Measurements from ENCODE around the gene IL1RAPL1. TPM values are rescaled to one million over a fixed set of nuclear protein-coding genes. Genes with fewer than 3 reads are reported as not detected.

The IL1RAPL1 gene
- total RNA-seq, 1 experiment from 2014 or later, result 15.5 TPM

- DNase-seq (ENCODE audit: low spot score), result no peak
Observed at GRCh38 chrX:29870608-29871007, 1283.4 kb downstream of the IL1RAPL1 start.

DNA sequence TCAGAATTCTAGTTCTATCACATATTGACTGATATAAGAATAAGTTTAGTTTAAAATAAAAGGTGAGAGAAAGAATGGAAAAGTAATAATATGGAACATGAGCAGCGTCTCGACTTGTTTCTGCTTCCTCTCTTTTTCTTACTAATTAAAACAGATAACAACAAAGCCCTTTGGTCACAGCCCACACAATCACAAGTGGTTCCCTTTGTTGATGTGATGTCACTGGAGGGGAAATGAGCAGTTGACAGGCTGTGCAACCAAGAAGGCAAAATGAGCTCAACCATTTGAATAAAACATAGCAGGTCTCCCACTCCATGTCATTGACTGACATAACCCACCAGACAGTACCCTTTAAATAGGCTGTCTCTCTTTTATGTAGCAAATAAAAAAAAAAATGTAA is 1285.6 kb downstream of the IL1RAPL1 start:
- no peak for DNase-seq (ENCODE audit: low spot score)

- DNase-seq (ENCODE audit: low spot score), result no peak
Observed at GRCh38 chrX:29876733-29877132, 1289.5 kb downstream of the IL1RAPL1 start.

DNA sequence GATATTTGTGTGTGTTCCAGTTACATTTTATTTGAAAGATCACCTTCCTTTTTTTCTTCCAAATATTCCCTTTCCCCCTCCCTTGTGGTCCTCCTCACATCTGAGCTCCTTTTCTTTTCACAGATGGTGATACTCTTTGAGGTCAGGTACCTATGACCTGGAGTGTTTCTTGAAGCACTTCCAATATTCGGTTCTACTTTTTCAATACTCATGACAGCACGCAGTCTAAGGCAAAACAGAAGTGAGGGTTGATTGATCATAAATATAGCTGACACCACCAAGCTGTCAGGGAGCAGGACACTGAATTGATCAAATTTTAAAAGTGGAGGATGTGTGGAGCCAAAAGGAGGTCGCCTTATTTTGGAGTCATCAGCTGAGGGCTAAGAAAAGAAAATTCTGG is 1293.7 kb downstream of the IL1RAPL1 start:
- DNase-seq (ENCODE audit: low spot score), result no peak

- no peak for DNase-seq (ENCODE audit: low spot score)
Observed at GRCh38 chrX:29890004-29890403, 1302.8 kb downstream of the IL1RAPL1 start.

DNA sequence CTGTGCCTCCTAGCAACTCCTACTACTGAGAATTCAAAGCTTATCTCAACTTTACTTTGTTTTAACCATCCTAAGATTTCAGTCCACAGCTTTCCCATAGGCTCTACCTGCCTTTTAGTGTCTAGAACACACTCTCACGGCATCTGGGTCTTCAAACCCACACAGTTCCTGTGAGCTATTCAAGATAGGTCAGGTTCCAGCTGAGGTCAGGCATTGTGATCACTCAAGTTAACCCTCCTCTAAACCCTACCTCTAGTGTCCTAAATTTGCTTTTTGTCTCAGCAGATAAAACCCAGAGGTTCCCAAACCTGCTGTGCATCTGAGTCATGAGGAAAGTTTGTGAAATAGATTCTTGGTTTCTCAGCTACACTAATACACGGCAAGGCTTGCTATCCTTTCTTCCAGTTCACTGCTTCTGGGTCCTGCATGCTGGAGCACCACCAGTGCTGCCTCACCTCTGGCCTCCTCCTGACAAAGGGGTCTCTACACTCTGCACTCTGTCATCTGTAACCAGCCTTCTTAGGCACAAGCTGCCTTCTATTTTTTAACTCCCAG is 1303.5 kb downstream of the IL1RAPL1 start:
- no peak for DNase-seq (ENCODE audit: low spot score)

DNA sequence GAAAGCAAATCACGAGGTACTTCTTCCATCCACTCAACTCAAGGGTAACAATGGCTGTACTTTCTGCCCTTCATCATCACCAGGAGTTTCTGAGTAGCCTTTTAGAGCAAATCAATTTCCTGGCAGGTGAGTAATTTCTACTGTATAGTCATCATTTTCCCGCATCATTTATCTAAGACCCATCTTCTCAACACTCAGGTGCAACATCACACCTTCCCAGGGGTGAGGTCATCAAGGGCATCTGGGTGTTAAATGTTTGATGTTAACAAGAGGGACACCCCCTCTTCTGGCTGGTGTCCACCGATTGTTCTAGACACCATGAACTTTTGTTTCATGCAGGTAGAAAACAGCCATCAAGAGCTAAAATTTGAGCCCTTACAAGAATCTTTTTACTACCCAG is 1314.8 kb downstream of the IL1RAPL1 start:
- DNase-seq (ENCODE audit: low spot score), result no peak

- DNase-seq (ENCODE audit: low spot score), result no peak
Observed at GRCh38 chrX:29903360-29903759, 1316.1 kb downstream of the IL1RAPL1 start.

- DNase-seq (ENCODE audit: low spot score), result no peak
Observed at GRCh38 chrX:29911673-29912072, 1324.4 kb downstream of the IL1RAPL1 start.

DNA sequence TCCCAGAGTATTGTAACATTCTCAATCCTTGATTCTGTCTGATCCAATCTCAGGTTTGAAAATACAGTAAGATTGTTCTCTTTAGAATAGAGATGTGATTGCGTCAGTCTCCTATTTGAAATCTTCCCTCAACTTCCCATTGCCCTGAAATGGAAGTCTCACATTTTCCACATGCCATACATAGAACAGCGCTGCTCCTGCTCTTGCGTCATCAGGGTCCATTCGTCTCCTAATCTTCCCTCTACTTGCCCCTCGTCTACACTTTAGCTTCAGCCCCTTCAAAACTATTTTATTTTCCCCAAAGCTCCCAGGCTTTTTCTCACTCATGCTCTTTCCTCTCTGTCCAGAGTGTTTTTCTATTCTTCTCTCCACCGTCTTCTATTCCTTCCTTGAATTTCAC is 1326.4 kb downstream of the IL1RAPL1 start:
- no peak for DNase-seq (ENCODE audit: low spot score)

- DNase-seq (ENCODE audit: low spot score), result no peak
Observed at GRCh38 chrX:29922607-29923006, 1335.4 kb downstream of the IL1RAPL1 start.

DNA sequence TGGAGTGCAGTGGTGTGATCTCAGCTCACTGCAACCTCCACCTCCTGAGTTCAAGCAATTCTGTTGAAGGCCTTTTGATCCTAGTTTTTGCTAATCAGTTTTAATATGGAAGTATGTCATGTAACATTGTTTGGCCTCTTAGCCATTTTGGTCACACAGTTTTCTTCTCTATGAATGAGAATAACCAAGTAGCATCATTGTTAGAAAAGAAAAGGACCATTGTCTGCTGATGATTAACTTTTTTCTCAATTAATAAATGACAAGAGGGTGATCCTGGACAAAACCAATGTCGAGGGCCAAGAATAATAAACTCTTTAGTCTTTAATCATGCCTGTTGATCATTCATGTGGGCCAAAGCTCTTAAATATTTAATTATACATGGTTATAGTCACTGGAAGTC is 1338.8 kb downstream of the IL1RAPL1 start:
- no peak for DNase-seq (ENCODE audit: low spot score)

DNA sequence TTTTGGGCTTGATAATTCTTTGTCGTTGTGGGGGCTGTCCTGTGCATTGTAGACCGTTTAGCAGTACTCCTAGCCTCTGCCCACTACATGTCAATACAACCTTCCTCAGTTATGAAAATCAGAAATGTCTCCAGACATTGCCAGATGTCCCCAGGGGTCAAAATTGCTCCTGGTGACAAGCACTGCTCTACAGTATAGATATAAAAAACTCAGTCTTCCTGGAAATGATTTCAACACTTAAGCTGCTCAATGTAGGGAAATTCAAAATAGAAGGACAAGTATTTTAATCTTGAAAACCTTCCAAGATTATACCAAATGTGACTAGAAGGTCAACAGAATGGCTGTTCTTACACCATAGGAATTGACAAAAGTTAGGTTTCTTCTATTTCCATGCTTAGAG is 1339.4 kb downstream of the IL1RAPL1 start:
- no peak for DNase-seq (ENCODE audit: low spot score)

- DNase-seq (ENCODE audit: low spot score), result no peak
Observed at GRCh38 chrX:29935455-29935854, 1348.2 kb downstream of the IL1RAPL1 start.

DNA sequence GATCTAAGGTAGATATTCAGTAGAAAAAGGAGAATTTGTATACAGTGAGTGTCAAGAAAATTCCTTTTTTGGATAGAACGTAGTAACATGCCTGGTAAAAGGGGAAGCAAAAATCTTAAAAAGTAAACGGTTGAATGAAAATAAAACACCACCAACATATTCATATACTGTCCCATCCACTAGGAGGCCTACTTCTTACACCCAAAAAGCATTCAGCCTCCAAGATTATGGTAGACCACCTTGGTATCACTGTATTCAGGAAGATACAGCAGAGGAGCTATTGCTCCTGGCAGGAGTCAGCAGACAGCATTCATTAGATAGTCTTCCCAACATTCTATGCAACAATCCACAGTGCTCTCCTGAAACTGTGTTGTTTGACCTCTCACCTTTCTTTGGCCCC is 1353.5 kb downstream of the IL1RAPL1 start:
- no peak for DNase-seq (ENCODE audit: low spot score)

GRCh38 chrX:29941287-29941686 is 1354.0 kb downstream of the IL1RAPL1 start:
- DNase-seq (ENCODE audit: low spot score), result peak; percentile 51

DNA sequence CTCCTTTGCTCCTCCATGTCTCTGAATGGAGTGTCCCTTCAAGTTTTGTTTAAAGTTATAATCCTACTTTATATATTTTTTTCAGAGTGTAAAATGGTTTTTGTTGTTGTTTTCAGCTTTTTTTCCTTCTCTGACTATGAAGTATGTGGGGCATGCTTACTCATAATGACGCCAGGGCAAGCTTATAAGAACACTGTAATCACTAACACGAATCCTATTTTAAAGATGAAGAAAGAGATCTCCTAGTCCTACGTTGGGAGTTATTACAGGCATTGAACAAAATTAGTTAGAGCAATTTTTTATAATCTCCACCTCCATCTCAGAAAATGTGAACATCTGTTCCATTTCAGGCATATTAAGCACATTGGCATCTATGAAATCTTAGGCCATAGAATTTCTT is 1360.0 kb downstream of the IL1RAPL1 start:
- DNase-seq (ENCODE audit: low spot score), result no peak

DNA sequence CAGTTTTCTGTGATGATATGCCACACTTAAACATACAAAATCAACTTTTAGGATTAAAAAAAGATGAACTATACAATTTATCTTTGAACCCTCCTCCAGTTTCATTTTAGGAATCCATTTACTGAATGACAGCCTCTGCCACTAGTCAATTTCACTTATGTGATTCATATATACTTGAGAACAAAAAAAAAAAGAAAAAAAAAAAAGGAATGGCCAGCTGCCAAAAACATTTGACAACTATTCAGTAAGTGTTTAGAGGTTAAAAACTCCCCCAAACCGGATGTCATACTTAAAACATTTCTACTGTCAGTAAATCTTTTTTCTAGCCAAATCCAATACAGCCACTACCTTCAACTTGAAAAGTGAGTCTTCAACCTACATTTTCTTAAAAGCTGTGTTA is 1361.4 kb downstream of the IL1RAPL1 start:
- peak; percentile 59 for DNase-seq (ENCODE audit: low spot score)

DNA sequence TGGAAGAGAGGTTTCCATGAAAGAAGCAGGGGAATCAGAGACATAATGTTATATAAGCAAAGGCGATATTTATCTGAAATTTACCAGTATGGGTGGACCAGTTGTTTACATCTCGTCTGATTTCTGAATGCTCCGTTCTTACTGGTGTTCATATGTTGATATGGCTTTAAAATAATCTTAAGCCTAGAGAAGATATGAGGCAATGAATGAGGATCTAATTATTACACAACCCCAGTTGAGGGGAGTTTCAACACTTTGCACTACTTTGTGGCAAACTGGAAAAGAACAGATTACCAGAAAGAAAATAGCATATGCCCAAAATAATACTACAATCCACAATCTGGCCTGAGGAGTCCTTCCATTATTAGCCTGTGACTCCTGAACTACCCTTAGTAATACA is 1364.8 kb downstream of the IL1RAPL1 start:
- no peak for DNase-seq (ENCODE audit: low spot score)

DNA sequence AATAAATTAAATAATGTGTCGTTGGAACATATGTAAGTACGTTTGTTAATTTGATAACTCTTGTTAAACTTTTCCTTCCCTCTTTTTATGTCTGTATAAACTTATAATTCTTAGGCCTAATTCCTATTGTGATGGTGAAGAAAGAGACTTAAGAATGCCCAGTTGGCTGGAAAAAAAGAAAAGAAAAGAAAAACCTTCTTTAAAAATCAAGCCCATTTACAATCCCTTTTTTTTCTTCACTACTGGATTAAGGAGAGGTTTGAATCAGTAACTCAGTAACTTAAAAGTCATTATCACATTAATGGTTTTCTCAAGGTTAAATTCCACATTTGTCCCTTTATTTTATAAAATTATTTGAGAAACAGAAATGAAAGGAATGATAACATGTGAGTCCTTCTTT is 1374.8 kb downstream of the IL1RAPL1 start:
- DNase-seq (ENCODE audit: low spot score), result no peak

DNA sequence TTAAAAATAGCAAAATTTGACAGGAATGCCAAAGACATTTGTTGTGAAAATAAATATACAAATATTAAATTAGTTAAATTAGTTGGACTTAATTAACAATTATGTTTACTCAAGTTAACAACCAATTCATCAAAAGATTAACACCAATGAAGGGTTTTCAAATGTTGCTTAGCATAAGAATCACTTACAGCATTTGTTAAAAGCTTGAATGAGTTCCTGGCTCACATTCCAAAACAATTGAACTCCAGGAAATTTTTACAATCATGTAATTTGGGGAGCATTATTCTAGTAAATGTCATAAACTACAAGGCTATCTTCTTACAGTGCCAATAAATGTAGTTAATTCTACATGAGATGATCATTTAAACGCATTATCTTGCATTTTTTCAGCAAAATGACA is 1378.4 kb downstream of the IL1RAPL1 start:
- no peak for DNase-seq (ENCODE audit: low spot score)

DNA sequence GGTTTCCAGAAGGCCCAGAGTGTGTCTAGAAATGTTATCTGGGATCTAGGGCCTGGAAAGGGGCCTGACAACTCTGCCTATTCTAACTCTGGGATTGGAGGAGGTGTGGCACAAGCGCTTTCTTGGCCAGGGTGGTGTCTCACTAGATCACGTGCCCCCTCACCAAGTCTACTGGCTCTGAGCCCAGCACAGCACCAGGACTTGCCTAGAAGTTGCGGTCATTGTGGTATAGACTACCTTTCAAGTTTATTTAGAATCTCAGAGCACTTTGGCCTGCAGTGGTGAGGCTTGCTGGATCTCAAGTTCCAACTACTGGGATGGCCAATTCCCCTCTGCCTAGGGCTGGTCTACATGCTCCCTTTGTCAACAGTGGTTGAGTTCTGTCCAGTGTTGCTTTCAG is 1404.8 kb downstream of the IL1RAPL1 start:
- DNase-seq (ENCODE audit: low spot score), result no peak

GRCh38 chrX:30005813-30006212 is 1418.6 kb downstream of the IL1RAPL1 start:
- DNase-seq (ENCODE audit: low spot score), result no peak
